GM19193 (cell line): ENCODE results near the gene SLC15A1.

ENCODE experiments used
- POLR2A ChIP-seq: IDR thresholded peaks from 4 replicates; pipeline ENCODE4 v1.6.1; 2011; ENCODE audit not compliant: insufficient read depth, insufficient read length; ENCODE audit errors: extremely low read depth

The SLC15A1 gene

DNA sequence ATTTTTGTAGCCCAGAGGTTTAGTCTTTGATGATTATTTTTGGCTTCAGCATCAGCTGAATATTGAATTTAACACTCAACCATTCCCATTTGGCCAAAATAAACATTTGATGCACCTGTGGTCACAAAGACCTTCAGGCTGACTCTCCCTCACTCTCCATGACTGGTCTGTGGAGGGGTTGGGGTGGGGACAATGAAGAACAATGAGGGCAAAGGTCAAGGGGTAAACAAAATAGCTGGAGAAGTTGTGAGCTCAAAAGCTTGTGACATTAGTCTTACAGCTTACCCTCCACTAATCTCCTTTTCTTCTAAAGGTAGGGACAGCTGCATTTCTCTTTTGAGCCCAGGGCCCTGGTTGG is 86.9 kb downstream of the SLC15A1 start:
- TF ChIP-seq POLR2A = no peak

DNA sequence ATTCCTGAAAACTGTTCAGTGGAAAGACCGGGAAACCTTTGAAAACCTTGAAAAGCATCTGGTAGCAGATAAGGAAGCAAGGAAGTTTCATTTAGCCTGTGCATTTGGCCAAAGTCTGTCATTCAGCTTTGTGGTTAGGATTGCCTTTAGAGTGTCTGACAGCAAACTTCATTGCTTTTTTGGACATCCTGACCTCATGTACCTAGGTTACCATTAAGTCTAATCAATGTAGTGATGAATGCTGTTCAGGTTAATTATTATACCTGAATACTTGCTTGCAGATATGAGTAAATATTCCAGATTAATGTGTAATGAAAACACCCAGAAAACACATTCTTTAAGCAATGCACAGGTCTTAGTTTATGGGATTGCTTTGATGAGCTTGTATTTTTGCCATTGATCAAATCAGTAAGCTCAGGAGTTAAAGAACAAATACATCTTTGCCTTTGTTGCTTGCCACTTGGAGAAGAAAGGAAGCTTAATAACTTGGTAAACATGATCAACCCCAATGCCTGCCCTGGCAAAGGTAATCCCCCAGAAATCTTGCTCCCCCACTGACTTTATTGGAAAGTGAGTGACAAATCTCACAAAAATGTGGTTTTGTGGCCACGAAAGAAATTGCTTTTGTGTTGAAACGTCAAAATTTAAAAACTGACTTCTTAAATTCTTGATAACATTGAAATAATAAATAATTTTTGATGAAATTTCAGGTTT is 87.4 kb downstream of the SLC15A1 start:
- no peak for TF ChIP-seq POLR2A

DNA sequence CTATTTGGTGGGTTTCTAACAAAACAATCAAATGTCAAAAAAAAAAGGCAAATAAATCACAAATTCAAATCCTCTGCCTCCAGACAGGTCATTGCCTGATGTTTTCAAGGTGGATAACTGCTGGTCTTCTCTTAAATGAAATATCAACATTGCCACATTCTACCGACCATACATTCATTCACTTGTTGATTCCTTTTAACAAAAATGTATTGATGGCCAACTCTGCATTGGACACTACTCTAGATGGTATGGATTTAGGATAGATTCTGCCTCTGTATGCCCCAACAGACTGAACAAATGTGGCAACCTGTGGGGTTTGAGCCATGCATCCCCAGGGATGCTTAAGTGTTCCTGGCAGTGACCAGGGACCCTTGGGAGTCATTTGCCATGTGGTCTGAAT is 88.0 kb downstream of the SLC15A1 start:
- no peak for TF ChIP-seq POLR2A

DNA sequence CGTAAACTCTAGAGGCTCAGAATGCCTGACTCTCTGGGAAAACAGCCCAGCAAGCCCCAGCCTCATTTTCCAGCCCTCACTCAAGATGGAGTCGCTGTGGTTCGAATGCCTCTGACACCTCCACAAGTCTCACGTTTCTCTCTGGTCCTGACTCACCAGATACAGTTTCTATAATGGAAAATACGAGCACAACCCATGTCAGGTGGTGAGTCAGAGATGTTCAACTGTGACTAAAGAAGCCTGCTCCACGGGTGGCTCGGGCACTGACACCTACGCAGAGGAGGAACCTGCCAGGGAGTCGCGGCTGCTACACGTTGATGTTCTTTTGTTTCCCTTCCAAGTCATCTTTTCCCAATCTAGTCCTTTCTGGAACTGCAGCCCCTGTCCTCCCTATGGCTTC is 88.4 kb downstream of the SLC15A1 start:
- no peak for TF ChIP-seq POLR2A

DNA sequence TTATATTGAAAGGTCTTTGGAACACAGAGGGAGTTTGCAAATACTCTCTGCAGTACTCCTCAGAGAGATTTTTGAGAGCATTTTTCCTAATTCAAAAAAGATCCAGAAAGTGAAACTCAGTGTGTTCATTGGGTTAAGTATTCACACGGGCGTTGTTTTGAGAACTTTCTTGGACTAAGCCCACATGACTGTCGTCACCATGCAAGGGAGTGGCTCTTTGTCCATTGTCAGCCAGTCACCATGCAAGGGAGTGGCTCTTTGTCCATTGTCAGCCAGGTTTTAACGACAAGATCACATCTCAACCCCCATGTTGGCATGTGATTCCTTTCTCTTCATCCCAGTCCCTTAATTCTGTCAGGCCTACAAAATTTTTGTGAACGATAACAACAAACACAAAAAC is 94.3 kb downstream of the SLC15A1 start:
- TF ChIP-seq POLR2A = no peak

DNA sequence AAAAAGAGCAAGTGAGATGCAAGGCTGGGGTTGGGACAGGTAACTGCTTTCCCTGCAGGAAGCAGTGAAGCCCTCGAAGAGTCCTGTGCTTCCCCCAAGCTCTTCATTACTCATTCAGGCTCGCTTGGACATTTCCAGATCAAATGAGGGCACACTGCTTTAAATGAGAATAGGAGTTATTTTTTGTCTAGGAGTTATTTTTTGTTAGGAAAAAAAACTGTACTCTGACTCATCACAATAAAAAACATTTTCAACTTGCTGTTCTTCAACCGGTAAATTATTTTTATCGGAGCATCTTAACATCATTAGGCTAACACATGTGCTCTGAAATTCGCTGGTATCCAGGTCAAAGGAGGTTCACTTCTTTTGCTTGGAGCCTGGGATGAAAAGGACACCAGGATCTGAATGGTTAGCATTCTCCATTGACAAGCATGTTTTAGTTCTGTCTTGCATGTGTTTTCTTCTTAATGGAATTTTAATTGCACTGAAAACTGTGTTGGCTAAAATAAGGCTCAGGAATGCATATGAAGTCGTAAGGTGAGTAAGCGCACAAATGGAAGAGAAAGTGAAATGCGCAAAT is 94.9 kb downstream of the SLC15A1 start:
- TF ChIP-seq POLR2A = no peak

DNA sequence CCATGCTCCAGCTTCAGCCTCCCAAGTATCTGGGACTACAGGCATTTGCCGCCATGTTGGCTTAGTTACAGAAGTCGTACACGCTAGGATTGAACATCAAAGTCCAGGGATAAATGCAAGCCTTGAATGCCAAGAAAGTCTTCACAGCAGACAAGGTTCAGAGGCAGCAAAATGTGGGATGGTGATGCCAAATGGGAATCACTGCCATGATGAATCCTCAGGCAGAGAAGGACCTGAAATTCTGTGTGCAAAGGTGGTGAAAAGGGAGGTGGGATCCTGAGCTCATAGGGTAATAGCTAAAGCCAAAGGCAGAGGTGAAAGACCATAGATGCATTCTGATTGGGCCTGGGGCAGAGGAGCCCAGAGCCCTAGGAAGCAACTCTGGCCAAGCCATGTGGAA is 96.2 kb downstream of the SLC15A1 start:
- TF ChIP-seq POLR2A = no peak

DNA sequence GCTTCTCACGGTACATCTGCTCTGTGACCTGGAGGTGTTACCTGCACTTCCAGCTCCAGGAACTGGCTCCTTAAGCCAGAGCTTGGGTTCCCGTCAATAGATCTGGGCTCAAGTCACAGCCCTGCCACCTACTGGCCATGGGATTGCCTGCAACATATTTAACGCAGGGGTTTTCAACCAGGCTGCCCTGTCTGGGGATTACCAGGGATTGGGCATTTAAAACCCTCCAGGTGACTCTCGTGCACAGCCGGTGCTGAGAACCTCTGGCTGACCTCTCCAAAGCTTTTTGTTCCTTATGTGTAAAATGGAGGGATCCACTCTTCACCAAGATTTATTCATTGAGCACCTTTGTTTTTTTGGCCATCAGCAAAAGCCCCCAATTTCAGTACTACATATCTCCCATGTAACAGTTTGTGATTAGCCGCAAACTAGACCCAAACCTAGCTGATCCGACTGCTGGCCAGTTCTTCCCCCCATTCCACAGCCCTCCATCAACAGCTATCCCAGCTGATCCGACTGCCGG is 98.9 kb downstream of the SLC15A1 start:
- no peak for TF ChIP-seq POLR2A

DNA sequence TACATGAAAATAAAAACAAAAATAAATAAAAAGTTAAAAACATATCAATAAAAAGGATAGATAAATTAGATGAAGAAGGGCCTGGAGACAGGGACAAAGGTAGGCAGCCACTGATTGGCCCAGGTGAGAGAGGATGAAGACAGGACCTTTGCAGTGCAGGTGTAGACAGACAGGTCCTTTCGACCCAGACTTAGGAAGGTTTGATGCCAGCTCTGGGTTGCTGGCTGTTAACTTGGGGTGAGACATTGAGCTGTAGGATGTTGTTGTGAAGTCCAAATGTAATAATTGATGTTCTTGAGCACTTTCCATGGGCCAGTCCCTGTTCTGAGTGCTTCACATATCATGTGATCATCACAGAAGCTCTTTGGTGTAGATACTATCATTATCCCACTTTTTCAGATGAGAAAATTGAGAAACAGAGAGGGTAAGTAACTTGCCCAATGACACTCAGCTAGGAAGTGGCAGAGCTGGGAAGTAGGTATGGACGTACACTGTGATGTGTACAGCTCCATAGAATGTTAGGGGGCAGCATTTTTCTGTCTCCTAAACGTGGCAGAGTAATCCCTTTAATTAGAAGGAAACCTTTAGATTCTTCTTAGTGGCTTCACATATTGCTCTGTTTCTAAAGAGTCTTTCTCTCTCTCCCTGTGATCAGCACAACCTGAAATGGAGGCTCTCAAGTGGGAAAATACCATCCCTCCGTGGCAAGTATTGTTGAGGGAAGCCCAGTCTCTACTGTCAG is 99.6 kb downstream of the SLC15A1 start:
- no peak for TF ChIP-seq POLR2A

DNA sequence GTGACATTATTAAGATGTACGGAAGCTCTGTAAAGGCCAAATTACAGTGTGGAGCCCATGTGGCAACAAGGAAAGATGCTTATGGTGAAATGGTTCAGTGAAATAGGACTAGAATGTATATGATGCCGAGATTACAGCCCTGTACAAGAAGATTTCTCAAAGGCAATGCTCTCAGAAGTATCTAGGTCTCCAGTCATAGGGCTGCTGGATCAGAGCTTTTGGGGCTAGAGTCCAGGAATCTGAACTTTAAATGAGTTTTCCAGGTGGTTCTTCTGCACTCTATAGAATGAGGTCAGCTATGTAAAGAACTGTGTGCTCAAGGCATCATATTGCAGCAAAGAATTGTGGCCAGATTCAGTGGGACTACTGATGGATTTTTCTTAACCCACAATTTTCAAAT is 100.2 kb downstream of the SLC15A1 start:
- no peak for TF ChIP-seq POLR2A

DNA sequence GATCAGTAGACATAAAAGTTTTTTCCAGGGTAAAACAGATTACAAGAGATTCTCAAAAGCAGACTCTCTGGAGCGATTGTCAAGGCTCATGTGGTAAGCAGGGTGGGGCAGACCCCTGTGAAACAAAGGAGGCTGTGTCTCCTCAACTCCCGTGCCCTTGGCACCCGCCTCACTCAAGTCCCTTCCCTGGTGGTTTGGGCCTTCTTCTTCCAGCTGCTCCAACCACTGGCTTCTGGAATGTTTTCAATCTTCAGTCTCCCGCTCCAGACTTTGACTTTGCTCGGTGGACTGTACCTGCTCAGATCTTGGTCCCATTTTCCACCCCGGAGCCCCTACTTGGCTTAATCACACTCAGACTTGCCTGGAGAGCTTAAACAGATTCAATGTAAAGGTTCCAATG is 100.7 kb downstream of the SLC15A1 start:
- TF ChIP-seq POLR2A = no peak

DNA sequence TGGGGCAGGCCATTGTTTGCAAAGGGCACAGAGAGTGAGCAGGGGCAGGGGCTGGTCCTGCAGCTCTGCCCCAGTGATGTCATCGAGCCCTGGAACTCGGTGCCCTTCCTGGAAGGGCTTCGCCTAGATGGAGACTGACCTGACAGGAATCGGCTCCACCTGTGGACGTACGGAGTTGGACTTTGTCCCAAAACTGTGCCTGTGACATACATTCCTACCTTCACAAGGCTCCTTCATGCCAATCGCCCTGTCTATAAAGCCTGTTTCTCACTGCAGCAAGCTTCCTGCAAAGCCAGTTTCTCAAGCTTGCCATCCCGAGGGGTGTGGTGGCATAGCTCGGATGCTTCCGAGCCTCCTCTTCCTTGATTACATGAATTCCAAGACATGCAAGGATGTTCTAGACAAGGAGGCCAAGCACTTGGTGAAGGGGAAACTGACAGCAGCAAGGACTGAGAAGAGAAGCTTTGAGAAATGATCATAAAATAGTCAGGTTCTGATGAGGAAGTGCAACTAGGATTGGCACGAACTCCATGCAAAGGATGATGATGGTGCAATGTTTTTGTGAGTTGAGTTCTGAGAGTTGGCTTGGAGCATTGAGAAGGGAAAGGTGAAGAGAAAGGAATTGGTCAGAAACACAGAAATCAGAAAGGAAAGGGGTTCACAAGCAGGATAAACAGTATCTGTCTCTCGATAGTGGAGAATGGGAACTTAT is 101.9 kb downstream of the SLC15A1 start:
- no peak for TF ChIP-seq POLR2A

DNA sequence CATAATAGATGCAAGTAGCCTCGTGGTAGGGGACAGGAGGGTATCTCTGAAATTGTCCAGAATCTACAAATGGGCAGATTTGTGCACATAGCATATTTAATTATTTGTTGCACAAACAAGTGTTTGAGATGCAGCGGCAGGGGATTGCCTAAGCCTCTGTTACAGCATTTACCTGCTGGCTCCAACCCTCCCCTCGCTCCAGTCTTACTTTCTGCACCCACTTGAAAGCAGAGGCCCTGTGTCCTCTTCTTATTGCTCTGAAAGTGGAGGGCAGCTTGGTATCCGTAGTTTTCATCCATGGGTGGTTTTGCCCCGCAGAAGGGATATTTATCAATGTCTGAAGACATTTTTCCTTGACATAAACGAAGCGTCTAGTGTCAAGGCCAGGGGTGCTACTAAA is 102.6 kb downstream of the SLC15A1 start:
- no peak for TF ChIP-seq POLR2A

DNA sequence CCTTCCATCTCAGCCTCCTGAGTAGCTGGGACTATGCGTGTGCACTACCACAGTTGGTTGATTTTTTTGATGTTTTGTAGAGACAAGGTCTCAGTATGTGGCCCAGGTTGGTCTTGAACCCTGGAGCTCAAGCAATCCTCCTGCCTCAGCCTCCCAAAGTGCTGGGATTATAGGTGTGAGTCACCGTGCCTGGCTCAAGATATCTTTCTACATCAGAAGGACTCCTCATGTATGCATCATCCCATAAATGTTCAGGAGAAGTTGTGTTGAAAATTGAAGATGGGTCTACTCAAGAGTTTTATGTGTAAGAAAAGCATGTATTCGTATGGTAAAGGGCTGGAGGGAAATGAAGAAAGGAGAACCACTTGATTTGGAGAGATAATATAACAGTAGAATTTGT is 103.8 kb downstream of the SLC15A1 start:
- no peak for TF ChIP-seq POLR2A

DNA sequence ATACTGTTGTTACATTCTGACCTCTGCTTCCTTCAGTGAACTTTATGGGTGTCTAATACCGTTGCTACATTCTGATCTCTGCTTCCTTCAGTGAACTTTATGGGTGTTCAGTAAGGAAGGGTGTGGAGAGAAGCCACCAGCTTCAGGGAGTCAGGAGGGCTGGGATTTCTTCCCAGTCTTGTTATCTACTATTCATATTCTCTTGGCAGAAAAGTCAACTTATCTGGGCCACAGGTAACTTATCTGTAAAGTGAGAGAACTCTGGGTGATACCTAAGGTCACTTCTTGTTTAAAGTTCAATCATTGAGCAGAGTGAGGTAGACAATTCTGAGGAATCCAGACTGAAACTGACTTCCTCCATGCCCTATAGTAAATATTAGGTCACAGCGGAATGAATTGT is 104.3 kb downstream of the SLC15A1 start:
- TF ChIP-seq POLR2A = no peak
